ENCODE data around the gene ARRB2.
A peak's percentile ranks its signal among the peaks of the same experiment; 100 is the strongest.
"Not testable (repeated sequence)": the region's sequence is repeated elsewhere in the genome, so short reads cannot be mapped to it uniquely, and the experiment has no call there.

ARRB2 gene

GRCh38 chr17:4703330-4703691 is 7.1 kb upstream of the ARRB2 start:
- no peak for DNase-seq

- not testable (repeated sequence) for DNase-seq
Observed at GRCh38 chr17:4704574-4704907, 5.9 kb upstream of the ARRB2 start.

GRCh38 chr17:4704991-4705390 is 5.4 kb upstream of the ARRB2 start:
- no peak for DNase-seq

- no peak for DNase-seq
Observed at GRCh38 chr17:4706121-4706520, 4.3 kb upstream of the ARRB2 start.

- DNase-seq, result peak; percentile 81
Observed at GRCh38 chr17:4708436-4708835, 2.0 kb upstream of the ARRB2 start.

- DNase-seq, result peak; percentile 61
Observed at GRCh38 chr17:4710693-4711634, 532 bp downstream of the ARRB2 start.

GRCh38 chr17:4711661-4712181 is 1.3 kb downstream of the ARRB2 start:
- DNase-seq, result no peak

- DNase-seq, result no peak
Observed at GRCh38 chr17:4712526-4712925, 2.1 kb downstream of the ARRB2 start.

GRCh38 chr17:4714340-4715062 is 4.1 kb downstream of the ARRB2 start:
- not testable (repeated sequence) for DNase-seq

GRCh38 chr17:4715063-4715744 is 4.8 kb downstream of the ARRB2 start:
- DNase-seq, result peak; percentile 72

- no peak for DNase-seq
Observed at GRCh38 chr17:4716081-4716480, 5.6 kb downstream of the ARRB2 start.

- no peak for DNase-seq
Observed at GRCh38 chr17:4717791-4718190, 7.4 kb downstream of the ARRB2 start.

GRCh38 chr17:4718276-4718675 is 7.8 kb downstream of the ARRB2 start:
- no peak for DNase-seq

- DNase-seq, result no peak
Observed at GRCh38 chr17:4719146-4719545, 8.7 kb downstream of the ARRB2 start.

GRCh38 chr17:4719684-4720221 is 9.3 kb downstream of the ARRB2 start:
- DNase-seq, result no peak

GRCh38 chr17:4720787-4721186 is 10.4 kb downstream of the ARRB2 start:
- no peak for DNase-seq

- DNase-seq, result no peak
Observed at GRCh38 chr17:4721203-4722135, 11.0 kb downstream of the ARRB2 start.

- no peak for DNase-seq
Observed at GRCh38 chr17:4722678-4723240, 12.3 kb downstream of the ARRB2 start.

GRCh38 chr17:4724650-4725049 is 14.2 kb downstream of the ARRB2 start:
- DNase-seq, result no peak

GRCh38 chr17:4725646-4726310 is 15.3 kb downstream of the ARRB2 start:
- no peak for DNase-seq

- DNase-seq, result no peak
Observed at GRCh38 chr17:4728124-4728523, 17.7 kb downstream of the ARRB2 start.

Measured in CD4-positive, alpha-beta T cell treated with Interleukin-21 for 1 hour (primary cell).